GM12872 (cell line): ENCODE measurements around the gene CDS2.

Source experiments
- TF ChIP-seq, protein P1 (sequence below): IDR thresholded peaks from 3 replicates; pipeline ENCODE4 v1.5.1; 2011; ENCODE audit warnings: low read depth, mild to moderate bottlenecking, low read length, moderate library complexity; ENCODE audit not compliant: insufficient read depth

CDS2 gene

DNA sequence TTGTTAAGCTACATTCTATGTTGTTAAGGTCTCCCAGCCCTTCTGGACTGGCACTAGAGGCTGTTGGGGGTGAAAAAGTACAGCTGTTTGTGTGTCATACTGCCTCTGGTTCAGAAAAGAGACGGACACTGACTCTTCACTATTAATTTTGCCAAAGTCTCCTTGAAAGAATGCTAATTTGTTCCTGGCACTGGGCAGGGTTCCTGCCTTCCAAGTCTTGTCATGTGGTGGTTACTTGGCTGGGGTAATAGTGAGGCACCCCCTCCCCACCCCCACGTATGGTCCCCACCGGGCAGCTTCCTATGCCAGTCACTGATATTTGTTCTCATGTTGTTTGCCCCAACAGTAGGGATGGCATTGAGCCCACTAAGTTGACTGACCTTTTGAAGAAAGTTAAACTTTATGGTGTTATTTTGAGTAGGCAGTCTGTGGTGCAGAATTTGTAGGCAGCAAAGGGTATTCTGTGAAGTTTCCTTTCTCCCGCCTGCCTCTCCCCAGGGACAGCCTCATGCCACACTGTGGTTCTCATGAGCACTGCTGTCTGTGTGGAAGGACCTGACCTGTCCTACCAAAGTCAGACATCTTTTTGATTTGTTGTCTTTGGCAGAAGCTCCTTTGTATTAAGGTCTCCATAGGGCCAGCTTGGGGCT lies 8.7 kb downstream of the CDS2 start:
- TF ChIP-seq, protein P1, sequence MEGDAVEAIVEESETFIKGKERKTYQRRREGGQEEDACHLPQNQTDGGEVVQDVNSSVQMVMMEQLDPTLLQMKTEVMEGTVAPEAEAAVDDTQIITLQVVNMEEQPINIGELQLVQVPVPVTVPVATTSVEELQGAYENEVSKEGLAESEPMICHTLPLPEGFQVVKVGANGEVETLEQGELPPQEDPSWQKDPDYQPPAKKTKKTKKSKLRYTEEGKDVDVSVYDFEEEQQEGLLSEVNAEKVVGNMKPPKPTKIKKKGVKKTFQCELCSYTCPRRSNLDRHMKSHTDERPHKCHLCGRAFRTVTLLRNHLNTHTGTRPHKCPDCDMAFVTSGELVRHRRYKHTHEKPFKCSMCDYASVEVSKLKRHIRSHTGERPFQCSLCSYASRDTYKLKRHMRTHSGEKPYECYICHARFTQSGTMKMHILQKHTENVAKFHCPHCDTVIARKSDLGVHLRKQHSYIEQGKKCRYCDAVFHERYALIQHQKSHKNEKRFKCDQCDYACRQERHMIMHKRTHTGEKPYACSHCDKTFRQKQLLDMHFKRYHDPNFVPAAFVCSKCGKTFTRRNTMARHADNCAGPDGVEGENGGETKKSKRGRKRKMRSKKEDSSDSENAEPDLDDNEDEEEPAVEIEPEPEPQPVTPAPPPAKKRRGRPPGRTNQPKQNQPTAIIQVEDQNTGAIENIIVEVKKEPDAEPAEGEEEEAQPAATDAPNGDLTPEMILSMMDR: no peak

DNA sequence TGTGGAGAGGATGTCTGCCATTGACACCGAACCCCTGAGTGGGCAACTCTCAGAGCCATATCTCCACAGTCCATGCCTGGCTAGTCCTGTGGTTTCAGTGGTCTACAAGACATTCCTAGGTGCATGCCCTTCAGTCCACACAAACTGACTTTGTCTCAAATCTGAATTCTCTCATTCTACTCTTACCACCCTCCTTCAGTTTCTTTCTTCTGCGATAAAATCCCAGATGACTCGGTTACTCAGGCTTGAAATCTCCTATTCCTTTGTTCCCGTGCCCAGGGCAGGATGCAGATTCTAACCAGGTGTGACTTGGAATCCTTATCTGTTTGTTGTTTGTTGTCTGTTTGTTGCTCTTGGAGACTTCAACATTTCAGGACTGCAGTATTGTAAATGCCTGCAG lies 9.3 kb downstream of the CDS2 start:
- TF ChIP-seq, protein P1: no peak

DNA sequence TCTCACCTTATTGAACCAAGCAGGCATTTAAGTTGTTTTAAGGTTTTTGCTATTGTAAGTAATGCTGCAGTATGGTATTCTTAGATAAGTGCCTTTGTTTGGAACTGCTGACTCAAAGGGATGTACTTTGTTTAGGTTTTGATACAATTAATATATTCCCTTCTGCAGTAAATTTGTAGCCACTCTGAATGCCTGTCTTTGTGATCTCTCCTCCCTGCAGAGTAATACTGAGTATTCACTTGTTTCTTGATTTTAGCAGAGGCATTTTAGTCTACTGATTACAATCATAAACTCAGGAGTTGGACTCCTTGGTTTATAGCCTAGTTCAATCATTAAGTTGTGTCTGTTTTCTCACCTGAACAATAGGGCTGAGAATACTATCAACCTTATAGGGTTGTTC lies 13.4 kb downstream of the CDS2 start:
- TF ChIP-seq, protein P1: no peak

DNA sequence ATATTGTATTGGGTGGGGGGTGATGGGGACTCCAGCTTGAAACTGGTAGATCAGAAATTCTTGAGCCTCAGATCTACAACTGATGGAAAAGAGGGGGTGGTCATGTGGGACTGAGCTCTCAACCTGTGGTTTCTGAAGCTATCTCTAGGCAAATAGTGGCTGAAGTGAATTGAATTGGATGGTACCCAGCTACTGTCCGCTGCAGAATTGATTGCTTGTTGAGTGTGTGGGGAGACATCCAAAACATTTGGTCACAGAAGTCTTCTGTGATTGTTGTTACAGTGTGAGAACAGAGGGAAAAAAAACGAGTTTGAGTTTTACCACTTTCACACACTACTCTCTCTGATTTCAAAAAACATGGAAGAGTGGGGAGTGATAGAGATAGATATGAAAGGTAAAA lies 14.8 kb downstream of the CDS2 start:
- TF ChIP-seq, protein P1: no peak

DNA sequence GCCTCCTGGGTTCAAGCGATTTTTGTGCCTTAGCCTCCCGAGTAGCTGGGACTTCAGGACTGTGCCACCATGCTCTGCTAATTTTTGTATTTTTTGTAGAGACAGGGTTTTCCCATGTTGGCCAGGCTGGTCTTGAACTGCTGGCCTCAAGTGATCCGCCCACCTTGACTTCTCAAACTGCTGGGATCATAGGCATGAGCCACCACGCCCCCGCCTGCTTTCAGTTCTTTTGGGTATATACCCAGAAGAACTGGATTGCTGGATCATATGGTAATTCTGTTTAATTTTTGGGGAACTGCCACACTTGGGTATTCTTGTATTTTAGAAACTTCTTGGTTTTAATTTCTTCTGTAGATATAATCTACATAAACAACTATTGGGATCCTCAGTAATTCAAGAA lies 17.0 kb downstream of the CDS2 start:
- TF ChIP-seq, protein P1: no peak

DNA sequence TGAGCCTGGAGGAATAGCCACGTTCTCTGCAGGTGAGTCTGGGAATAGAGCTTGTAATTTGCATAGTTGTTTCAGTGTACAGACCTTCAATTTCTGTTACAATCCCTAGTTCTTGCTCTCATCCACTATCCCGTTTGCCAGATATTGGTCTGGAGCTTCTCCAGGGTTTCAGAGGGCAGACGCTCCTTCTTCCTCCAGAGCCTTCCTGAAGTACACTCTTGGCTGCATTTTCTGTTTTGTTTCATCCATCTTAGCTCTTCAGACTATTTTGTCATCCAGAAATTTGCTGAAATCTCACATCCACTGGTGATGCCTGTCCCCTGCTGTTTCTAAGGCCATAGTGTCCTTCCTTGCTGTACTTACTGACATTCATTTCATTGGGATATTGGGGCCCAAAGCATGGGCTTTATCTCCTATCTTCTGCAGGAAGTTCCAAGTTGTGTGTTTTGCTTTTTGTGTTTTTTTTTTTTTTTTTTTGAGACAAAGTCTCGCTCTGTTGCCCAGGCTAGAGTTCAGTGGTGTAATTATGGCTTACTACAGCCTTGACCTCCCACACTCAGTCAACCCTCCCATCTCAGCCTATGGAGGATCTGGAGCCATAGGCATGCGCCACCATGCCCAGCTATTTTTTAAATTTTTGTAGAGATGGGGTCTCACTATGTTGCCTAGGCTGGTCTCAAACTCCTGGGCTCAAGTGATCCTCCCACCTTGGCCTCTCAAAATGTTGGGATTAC lies 18.7 kb downstream of the CDS2 start:
- TF ChIP-seq, protein P1: no peak

DNA sequence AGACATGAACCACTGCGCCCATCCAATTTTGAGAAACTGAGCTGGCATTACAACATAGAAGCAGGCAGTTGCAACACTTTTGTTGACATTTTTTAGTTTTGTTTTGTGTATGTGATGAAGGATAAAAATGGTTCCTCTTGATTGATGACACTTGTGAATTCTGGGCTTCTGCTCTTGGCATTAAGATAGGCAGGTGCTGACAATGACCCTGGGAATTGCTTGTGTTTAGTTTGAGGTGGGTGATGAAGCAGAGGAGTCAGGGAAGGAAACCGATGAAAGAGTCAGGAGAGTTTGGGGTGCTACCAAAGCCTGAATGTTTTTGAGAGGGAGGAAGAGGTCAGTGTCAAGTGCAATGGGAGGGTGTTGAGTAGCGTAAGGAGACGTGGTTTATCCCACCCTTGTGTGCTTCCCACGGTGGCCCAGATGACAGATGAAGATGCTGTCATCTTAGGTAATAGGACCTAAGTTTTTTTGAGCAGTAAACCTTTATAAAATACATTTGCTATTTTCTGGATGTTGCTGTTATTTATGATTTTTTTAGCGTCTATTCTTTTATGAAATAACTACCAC lies 19.4 kb downstream of the CDS2 start:
- TF ChIP-seq, protein P1: no peak
